ENCODE data around the gene RGSL1.

Gene RGSL1

GRCh38 chr1:182450087-182450486 is at the start of gene RGSL1:
Gene RGSL1, plus strand, starts transcription at chr1:182450146. Its CDS starts 20 bp downstream, at chr1:182450166.
- DNase-seq: no peak

- no peak for DNase-seq
These were observed 49.4 kb upstream of the RGSL1 start, which contains the start of gene TEDDM1 for GRCh38 chr1:182400567-182400966. Gene TEDDM1, minus strand, starts transcription at chr1:182400667. Its CDS starts 182 bp downstream, at chr1:182400485.

GRCh38 chr1:182404781-182405180 is 45.2 kb upstream of the RGSL1 start:
- DNase-seq: no peak

- DNase-seq: no peak
These were observed 44.4 kb upstream of the RGSL1 start for GRCh38 chr1:182405578-182405977.

GRCh38 chr1:182406012-182406411 is 43.9 kb upstream of the RGSL1 start:
- no peak for DNase-seq

GRCh38 chr1:182407724-182408123 is 42.2 kb upstream of the RGSL1 start:
- no peak for DNase-seq

GRCh38 chr1:182408435-182409075 is 41.4 kb upstream of the RGSL1 start:
- DNase-seq: no peak

- no peak for DNase-seq
These were observed 39.8 kb upstream of the RGSL1 start for GRCh38 chr1:182410138-182410537.

GRCh38 chr1:182410620-182411273 is 39.2 kb upstream of the RGSL1 start:
- no peak for DNase-seq

- no peak for DNase-seq
These were observed 36.5 kb upstream of the RGSL1 start for GRCh38 chr1:182413486-182413885.

GRCh38 chr1:182413969-182414368 is 36.0 kb upstream of the RGSL1 start:
- DNase-seq: no peak

GRCh38 chr1:182415789-182416188 is 34.2 kb upstream of the RGSL1 start:
- no peak for DNase-seq

- no peak for DNase-seq
These were observed 23.2 kb upstream of the RGSL1 start for GRCh38 chr1:182426442-182427430.

- no peak for DNase-seq
These were observed 21.9 kb upstream of the RGSL1 start for GRCh38 chr1:182428043-182428442.

GRCh38 chr1:182430263-182431068 is 19.5 kb upstream of the RGSL1 start:
- DNase-seq: no peak

- no peak for DNase-seq
These were observed 18.7 kb upstream of the RGSL1 start for GRCh38 chr1:182431278-182431677.

GRCh38 chr1:182433580-182433979 is 16.4 kb upstream of the RGSL1 start:
- no peak for DNase-seq

- no peak for DNase-seq
These were observed 11.6 kb upstream of the RGSL1 start for GRCh38 chr1:182438326-182438725.

- DNase-seq: no peak
These were observed 8.2 kb upstream of the RGSL1 start for GRCh38 chr1:182441719-182442118.

GRCh38 chr1:182442333-182442732 is 7.6 kb upstream of the RGSL1 start:
- DNase-seq: no peak

GRCh38 chr1:182444497-182444896 is 5.4 kb upstream of the RGSL1 start:
- DNase-seq: no peak

GRCh38 chr1:182446033-182446669 is 3.8 kb upstream of the RGSL1 start:
- DNase-seq: peak; percentile 67

Data from RPMI8226 (cell line).